Upper lobe of left lung (tissue), 4 donors: ENCODE results near the gene PPP1R13L.

ENCODE experiments used
- POLR2AphosphoS5 ChIP-seq, 2 donors: sonication (generic); formaldehyde crosslinking; IDR thresholded peaks; one replicate each; pipeline ENCODE4 v1.5.1; 2017; ENCODE audit warnings: antibody characterized with exemption in 2 of 2
- TF ChIP-seq, protein P1 (sequence below), 6 experiments: fragments of 450-650 bp in 4 of 6; fragments of 200-600 bp in 2 of 6; sonication (generic) in 2 of 6; IDR thresholded peaks; one replicate each; pipeline ENCODE4 v1.5.1; 2016 to 2019; ENCODE audit warnings: antibody characterized with exemption in 6 of 6

- TF ChIP-seq, protein P1, sequence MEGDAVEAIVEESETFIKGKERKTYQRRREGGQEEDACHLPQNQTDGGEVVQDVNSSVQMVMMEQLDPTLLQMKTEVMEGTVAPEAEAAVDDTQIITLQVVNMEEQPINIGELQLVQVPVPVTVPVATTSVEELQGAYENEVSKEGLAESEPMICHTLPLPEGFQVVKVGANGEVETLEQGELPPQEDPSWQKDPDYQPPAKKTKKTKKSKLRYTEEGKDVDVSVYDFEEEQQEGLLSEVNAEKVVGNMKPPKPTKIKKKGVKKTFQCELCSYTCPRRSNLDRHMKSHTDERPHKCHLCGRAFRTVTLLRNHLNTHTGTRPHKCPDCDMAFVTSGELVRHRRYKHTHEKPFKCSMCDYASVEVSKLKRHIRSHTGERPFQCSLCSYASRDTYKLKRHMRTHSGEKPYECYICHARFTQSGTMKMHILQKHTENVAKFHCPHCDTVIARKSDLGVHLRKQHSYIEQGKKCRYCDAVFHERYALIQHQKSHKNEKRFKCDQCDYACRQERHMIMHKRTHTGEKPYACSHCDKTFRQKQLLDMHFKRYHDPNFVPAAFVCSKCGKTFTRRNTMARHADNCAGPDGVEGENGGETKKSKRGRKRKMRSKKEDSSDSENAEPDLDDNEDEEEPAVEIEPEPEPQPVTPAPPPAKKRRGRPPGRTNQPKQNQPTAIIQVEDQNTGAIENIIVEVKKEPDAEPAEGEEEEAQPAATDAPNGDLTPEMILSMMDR (IDR thresholded peaks at IDR 0.05): no peak
- TF ChIP-seq POLR2AphosphoS5 (IDR thresholded peaks at IDR 0.05): no peak
These were observed 58.4 kb downstream of the PPP1R13L start for GRCh38 chr19:45346449-45346848.
